ENCODE data around the gene UPF3A.

DNA sequence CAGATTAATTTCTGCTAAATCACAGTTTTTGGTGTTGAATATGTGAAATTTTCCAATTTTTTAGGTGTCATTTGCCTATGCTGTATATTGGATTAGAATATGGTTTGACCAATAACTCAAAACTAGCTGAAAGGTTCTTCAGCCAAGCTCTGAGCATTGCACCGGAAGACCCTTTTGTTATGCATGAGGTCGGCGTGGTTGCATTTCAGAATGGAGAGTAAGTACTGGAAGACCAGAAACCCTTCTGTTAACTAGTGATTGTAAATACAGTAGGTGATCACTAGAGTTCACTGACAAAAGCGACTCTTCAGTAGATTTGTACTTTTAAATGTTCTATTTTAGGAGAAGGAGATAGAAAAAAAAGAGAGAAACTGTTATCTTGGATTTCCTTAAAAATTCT is 24.4 kb upstream of the UPF3A start:
- TF ChIP-seq, protein P1, sequence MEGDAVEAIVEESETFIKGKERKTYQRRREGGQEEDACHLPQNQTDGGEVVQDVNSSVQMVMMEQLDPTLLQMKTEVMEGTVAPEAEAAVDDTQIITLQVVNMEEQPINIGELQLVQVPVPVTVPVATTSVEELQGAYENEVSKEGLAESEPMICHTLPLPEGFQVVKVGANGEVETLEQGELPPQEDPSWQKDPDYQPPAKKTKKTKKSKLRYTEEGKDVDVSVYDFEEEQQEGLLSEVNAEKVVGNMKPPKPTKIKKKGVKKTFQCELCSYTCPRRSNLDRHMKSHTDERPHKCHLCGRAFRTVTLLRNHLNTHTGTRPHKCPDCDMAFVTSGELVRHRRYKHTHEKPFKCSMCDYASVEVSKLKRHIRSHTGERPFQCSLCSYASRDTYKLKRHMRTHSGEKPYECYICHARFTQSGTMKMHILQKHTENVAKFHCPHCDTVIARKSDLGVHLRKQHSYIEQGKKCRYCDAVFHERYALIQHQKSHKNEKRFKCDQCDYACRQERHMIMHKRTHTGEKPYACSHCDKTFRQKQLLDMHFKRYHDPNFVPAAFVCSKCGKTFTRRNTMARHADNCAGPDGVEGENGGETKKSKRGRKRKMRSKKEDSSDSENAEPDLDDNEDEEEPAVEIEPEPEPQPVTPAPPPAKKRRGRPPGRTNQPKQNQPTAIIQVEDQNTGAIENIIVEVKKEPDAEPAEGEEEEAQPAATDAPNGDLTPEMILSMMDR (IDR thresholded peaks at IDR 0.05; ENCODE audit: low read length): no peak
- no peak for TF ChIP-seq EZH2 (IDR thresholded peaks at IDR 0.05; ENCODE audit: borderline replicate concordance, low read length)

Measured in OCI-LY1 (cell line).